Vagina (tissue), 2 donors: Measurements from ENCODE around the gene CITED4.

Source experiments
- CTCF ChIP-seq, 3 experiments: fragments of 450-650 bp in 2 of 3; fragments of 200-600 bp in 1 of 3; sonication (generic) in 1 of 3; IDR thresholded peaks; one replicate each; pipeline ENCODE4 v1.5.1; 2017 to 2019; ENCODE audit warnings: antibody characterized with exemption in 3 of 3, mild to moderate bottlenecking in 2 of 3, moderate library complexity in 2 of 3
- POLR2AphosphoS5 ChIP-seq, 2 donors: sonication (generic); formaldehyde crosslinking; IDR thresholded peaks; one replicate each; pipeline ENCODE4 v1.9.0; 2017; ENCODE audit warnings: antibody characterized with exemption in 2 of 2, mild to moderate bottlenecking in 2 of 2, low read depth in 1 of 2; ENCODE audit not compliant: insufficient read depth in 1 of 2

DNA sequence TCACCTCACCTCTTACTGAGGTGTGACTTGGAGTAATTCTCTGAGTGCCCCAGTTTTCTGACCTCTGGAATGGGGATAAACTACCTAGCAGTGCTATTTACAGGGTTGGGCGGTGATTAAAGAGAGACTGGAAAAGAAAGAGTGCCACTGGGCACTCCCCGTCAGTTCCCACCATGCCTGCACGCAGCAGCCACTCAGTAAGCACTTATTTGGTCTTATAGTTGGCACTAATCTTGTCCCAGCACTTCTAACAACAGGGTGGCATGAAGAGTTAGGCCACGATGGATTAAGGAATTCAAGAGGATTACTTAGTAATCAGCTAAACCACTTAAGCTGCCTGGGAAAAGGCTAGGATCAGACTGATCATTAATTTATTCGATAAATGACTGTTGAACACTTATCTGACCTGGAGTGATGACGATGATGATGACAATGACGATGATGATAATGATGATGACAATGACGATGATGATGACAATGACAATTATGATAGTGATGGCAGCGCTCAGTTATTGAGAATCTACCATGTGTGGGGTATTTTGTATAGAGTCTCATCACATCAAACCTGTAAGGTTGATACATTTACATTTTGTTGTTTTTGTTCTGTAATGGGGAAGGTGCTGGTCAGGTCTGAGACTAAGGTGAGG is 5.4 kb downstream of the CITED4 start:
- TF ChIP-seq CTCF (IDR thresholded peaks at IDR 0.05) (no peak), POLR2AphosphoS5 (IDR thresholded peaks at IDR 0.05; ENCODE audit: insufficient read depth in 1 of 2, low read depth in 1 of 2) (no peak)
